ENCODE measurements around the gene PIGV. TPM values are rescaled to one million over a fixed set of nuclear protein-coding genes. Genes with fewer than 3 reads are reported as not detected.
"Not testable (repeated sequence)": the region's sequence is repeated elsewhere in the genome, so short reads cannot be mapped to it uniquely, and the experiment has no call there.

The PIGV gene
- total RNA-seq, 5 donors from 2014 or later (not counting 1 experiment from before 2014, with no cell fraction given), result 10.3 to 24.0 (median 20.3) TPM

DNA sequence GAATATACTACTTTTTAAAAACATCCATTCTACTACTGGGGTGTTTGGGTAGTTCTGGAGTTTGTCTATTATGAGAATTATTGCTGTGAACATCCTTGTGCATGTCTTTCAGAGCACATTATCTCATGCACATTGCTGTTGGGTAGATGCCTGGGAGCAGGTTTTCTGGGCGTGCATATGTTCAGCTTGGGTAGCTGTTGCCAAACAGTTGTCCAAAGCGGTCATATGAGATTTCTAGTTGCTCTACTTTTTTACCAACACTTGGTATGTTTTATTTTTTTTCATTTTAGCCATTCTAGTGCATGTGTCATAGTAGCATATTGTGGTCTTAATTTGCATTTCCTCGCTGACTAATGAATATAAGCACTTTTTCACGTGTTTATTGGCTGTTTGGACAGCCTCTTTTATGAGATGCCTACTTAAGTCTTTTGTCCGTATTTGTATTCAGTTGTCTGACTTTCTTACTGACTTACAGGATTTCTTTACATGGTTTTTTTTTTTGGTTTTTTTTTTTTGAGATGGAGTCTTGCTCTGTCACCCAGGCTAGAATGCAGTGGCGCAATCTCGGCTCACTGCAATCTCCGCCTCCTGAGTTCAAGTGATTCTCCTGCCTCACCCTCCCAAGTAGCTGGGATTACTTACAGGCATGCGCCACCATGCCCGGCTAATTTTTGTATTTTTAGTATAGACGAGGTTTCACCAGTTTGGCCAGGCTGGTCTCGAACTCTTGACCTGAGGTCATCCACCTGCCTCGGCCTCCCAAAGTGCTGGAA lies 56.9 kb downstream of the PIGV start:
- H3K4me3 Mint-ChIP-seq, result no peak overlapping the region
- no peaks in the 10 kb centered on the region for H3K9me3 ChIP-seq
- CTCF ChIA-PET, result no interaction called here
- H3K36me3 Mint-ChIP-seq, result peaks cover 31% of the 10 kb centered on the region
- peaks cover 21 to 67% of the 10 kb centered on the region in 2 donors for H3K36me3 ChIP-seq (ENCODE audit: control insufficient read depth in 2 of 2, extremely low read depth in 1 of 2, insufficient read depth in 1 of 2, low read length in 1 of 2)
- H3K27me3 Mint-ChIP-seq, result no peaks in the 10 kb centered on the region
- DNase-seq, result no peak
- ATAC-seq (replicated peaks in 1 of 4), result no peak
- no peak overlapping the region for H3K27ac ChIP-seq (ENCODE audit: low read length)
- no peaks in the 10 kb centered on the region for H3K27me3 ChIP-seq (replicated peaks in 1 of 2; ENCODE audit: control insufficient read depth in 2 of 2, extremely low read depth in 1 of 2, insufficient read depth in 2 of 2, low read length in 1 of 2)
- H3K4me1 Mint-ChIP-seq, result peaks cover 0 to 6% (median 5%) of the 10 kb centered on the region in 3 donors
- WGBS (ENCODE audit: insufficient coverage), result 95% methylated on average over 4 of the region's 13 CpGs
- no peaks in the 10 kb centered on the region for H3K9me3 Mint-ChIP-seq
- H3K4me1 ChIP-seq (ENCODE audit: control insufficient read depth in 1 of 2, extremely low read depth in 1 of 2, insufficient read depth in 2 of 2, low read length in 2 of 2), result peaks cover 0 to 4% of the 10 kb centered on the region in 2 experiments
- POLR2A ChIA-PET, result no interaction called here
- H3K27ac Mint-ChIP-seq, result no peak overlapping the region
- no peak overlapping the region for H3K4me3 ChIP-seq (ENCODE audit: control insufficient read depth in 1 of 2, extremely low read depth in 1 of 2, low read length in 1 of 2)

DNA sequence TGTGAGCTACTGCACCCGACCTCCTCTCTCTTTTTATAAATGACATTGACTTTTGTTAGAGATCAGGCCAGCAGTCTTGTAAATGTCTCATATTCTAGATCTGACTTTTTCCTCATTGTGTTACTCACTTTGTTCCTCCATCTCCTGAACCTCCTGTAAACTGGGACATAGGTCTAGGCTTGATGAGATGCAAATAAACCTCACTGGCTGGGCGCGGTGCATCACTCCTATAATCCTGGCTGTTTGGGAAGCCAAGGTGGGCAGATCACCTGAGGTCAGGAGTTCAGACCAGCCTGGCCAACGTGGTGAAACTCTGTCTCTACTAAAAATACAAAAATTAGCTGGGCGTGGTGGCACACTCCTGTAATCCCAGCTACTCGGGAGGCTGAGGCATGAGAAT lies 60.1 kb downstream of the PIGV start:
- H3K9me3 Mint-ChIP-seq; ATAC-seq (replicated peaks in 1 of 4); DNase-seq; H3K27ac ChIP-seq (ENCODE audit: low read length); H3K27ac Mint-ChIP-seq; CTCF ChIA-PET; H3K27me3 ChIP-seq (replicated peaks in 1 of 2; ENCODE audit: control insufficient read depth in 2 of 2, extremely low read depth in 1 of 2, insufficient read depth in 2 of 2, low read length in 1 of 2); H3K4me1 Mint-ChIP-seq; H3K9me3 ChIP-seq; H3K4me3 Mint-ChIP-seq; H3K27me3 Mint-ChIP-seq; H3K4me1 ChIP-seq (ENCODE audit: control insufficient read depth in 1 of 2, extremely low read depth in 1 of 2, insufficient read depth in 2 of 2, low read length in 2 of 2); POLR2A ChIA-PET; H3K4me3 ChIP-seq (ENCODE audit: control insufficient read depth in 1 of 2, extremely low read depth in 1 of 2, low read length in 1 of 2): not testable (repeated sequence)
- H3K36me3 ChIP-seq (ENCODE audit: control insufficient read depth in 2 of 2, extremely low read depth in 1 of 2, insufficient read depth in 1 of 2, low read length in 1 of 2), result peaks cover 30 to 74% of the 10 kb centered on the region in 2 donors
- peaks cover 50% of the 10 kb centered on the region for H3K36me3 Mint-ChIP-seq
- whole genome bisulfite sequencing (ENCODE audit: insufficient coverage), result 100% methylated on average over 3 of the region's 6 CpGs

Other genes with a start within 250 kb of the PIGV start
- gene ARID1A, start 91.9 kb upstream of the PIGV start, total RNA-seq, result 100 to 1,000 TPM; 122 to 148 (median 126) TPM
- 10 to 100 TPM; 41.1 to 59.9 (median 50.6) TPM for gene ZDHHC18, start 38.7 kb downstream of the PIGV start, total RNA-seq
- 1 to 10 TPM in 4 of 5 donors, under 1 TPM in 1; 0.28 to 1.7 (median 1.6) TPM for gene SFN, start 75.2 kb downstream of the PIGV start, total RNA-seq
- 10 to 100 TPM; 30.8 to 35.7 (median 32.7) TPM for gene GPN2, start 102.3 kb downstream of the PIGV start, total RNA-seq
- 10 to 100 TPM; 23.6 to 28.6 (median 27.6) TPM for gene GPATCH3, start 112.5 kb downstream of the PIGV start, total RNA-seq
- not detected for gene NR0B2, start 126.0 kb downstream of the PIGV start, total RNA-seq
- gene NUDC, start 133.8 kb downstream of the PIGV start, total RNA-seq, result 10 to 100 TPM; 39.1 to 45.7 (median 43.2) TPM
- 1 to 10 TPM in 4 of 5 donors, under 1 TPM in 1; 0.84 to 2.8 (median 2.3) TPM for gene KDF1, start 172.5 kb downstream of the PIGV start, total RNA-seq
- gene TRNP1, start 205.7 kb downstream of the PIGV start, total RNA-seq, result under 1 TPM in 3 of 5 donors, not detected in 2; 0.26 to 0.53 (median 0.38) TPM
- under 1 TPM in 3 of 5 donors, not detected in 2; 0.13 to 0.28 (median 0.23) TPM for gene TENT5B, start 224.9 kb downstream of the PIGV start, total RNA-seq